GM12872 (cell line): Measurements from ENCODE around the gene JCAD.

ENCODE experiments used
- TF ChIP-seq, protein P1 (sequence below): IDR thresholded peaks from 3 replicates; pipeline ENCODE4 v1.5.1; 2011; ENCODE audit warnings: low read depth, mild to moderate bottlenecking, low read length, moderate library complexity; ENCODE audit not compliant: insufficient read depth

JCAD gene

DNA sequence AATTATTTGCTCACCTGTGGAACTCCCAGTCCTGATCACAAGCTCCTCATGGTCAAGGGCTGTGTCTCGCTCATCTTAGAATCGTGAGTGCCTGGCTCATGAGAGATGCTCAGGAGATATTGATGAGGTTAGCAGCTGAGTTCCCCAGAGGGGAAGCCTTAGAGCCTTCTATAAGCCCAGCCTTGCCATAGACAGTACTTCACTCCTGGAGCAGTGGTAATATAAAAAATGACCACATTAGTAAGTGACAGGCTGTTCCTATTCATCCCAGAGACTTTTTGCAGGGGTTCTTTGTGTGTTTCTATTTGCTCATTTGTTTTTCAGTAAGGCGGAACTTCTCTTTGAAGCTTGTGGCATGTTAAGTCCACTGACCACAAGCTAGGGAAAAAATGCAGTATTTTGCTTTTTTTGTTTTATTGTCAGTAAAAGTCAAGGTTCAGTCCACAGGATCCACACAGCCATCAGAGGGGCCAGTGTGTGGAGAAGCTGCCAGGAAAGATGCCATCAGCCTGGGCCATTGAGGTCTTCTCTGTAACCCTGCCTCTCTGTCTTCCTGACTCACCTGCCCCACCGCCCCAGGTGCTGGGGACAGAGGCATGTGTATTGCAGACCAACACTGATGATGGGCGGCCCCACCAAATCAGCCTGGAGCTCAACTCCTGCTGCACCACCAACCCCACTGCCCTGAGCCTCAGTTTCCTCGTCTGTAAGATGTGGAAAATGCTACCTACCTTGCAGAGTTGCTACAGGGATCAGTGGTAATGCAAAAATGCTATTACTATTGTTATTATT, 36.4 kb upstream of the JCAD start:
- TF ChIP-seq, protein P1, sequence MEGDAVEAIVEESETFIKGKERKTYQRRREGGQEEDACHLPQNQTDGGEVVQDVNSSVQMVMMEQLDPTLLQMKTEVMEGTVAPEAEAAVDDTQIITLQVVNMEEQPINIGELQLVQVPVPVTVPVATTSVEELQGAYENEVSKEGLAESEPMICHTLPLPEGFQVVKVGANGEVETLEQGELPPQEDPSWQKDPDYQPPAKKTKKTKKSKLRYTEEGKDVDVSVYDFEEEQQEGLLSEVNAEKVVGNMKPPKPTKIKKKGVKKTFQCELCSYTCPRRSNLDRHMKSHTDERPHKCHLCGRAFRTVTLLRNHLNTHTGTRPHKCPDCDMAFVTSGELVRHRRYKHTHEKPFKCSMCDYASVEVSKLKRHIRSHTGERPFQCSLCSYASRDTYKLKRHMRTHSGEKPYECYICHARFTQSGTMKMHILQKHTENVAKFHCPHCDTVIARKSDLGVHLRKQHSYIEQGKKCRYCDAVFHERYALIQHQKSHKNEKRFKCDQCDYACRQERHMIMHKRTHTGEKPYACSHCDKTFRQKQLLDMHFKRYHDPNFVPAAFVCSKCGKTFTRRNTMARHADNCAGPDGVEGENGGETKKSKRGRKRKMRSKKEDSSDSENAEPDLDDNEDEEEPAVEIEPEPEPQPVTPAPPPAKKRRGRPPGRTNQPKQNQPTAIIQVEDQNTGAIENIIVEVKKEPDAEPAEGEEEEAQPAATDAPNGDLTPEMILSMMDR, result no peak

DNA sequence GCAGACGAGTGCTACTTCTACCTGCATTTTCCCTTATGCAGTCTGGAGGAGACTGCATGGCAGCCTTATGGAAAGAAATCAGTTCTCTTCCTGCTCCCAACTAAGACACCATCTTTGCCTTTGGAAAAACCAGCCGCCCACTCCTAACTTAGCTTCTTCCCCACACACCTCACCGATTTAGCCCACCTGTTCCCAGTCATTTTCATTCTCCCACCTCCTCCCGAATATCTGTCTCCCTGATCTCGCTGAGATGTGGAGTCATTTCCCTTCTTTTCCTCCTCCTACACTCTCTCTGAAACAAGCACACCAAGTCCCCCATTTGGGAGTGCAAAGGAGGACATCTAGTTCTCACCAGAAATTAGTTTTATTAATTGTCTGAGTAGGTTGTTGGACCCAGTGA, 35.2 kb upstream of the JCAD start:
- TF ChIP-seq, protein P1, result no peak

DNA sequence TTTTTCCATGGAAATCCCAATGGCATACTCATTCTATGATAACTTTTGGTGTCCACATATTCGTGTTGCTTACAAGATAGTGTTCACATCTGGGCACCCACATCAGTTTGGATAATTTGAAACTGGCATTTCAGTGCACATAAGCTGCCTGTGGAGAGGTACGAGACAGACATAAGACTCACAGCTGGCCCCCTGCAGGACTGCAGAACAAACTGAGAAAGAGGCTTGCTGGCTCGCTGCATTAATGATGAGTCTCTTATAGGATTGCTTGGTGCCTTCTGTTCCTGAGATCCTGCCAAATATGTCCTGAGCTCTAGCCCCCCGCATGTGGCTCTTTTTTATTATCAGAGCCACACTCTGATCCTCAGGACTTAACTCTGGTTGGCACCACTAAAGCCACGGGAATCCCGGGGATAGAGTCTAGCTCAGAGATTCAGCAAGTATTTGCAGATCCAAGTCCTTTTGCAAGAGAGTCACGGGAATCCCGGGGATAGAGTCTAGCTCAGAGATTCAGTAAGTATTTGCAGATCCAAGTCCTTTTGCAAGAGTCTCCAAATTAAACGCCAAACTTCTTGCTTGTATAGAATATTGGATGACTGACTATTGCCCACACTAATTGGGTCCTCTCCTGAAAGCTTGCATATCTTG, 34.0 kb upstream of the JCAD start:
- TF ChIP-seq, protein P1, result no peak

DNA sequence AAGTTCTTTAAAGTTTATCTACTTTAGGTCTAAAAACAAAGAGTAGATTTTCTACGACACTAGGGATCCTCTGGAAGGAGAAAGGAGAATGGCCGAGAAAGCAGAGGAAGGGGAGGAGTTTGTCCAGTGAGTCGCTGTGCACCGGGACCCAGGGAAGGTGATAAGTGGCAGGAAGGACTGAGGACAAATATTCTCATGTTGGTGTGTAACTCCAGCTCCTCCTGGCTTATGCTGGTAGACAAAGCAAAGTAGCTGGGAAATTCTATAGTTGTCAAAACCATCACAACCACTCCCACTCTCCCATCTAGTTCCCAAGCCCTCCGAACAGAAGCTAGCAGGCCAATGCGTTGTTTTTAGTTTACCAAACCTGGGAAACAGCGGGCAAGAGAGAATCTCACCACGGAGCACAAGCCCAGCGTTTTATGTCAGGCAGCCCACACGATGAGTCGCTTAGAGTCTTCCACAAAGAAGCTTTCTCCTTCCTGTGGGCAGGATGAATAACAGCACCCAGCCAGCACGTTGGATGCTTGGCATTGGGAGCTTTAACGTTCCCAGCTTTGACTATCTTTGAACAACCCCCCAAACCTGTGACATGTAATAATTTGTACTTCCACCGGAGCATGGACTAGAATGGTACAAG, 32.9 kb upstream of the JCAD start:
- TF ChIP-seq, protein P1, result no peak

DNA sequence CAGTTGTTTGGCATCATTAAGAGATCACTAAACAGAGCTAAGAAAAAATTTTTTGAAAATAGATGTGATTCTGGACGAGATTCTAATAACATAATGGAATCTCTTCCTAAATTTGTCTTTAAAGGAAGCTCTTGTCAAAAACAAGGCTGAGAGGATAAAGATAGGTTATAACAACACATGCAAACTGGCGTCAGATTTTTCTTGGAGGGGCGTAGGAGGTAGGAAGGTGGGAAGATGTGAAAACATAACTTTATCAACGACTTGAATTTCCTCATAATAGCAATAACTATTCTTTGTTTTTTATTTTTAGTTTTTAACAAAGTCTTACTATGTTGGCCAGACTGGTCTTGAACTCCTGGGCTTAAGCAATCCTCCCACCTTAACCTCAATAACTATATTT, 31.8 kb upstream of the JCAD start:
- TF ChIP-seq, protein P1, result no peak

DNA sequence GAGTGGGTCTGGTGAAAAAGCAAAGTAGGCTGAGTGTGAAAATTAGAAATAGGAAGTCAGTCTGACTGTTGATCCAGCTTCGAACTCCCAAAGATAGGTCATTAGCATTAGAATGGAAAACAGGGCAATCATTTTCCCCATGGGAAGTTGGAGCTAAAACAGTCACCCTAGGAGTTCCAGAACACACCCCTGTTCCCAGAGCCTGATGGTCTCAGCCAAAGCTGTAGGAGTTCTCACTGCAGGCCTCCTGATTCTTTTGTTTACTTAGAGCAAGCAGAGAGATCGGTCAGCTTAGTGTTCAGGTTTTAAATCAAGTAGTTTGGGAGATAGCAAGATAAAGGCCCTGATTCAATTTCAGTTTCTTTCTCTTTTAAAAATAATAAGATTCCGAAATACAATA, 28.8 kb upstream of the JCAD start:
- TF ChIP-seq, protein P1, result no peak

DNA sequence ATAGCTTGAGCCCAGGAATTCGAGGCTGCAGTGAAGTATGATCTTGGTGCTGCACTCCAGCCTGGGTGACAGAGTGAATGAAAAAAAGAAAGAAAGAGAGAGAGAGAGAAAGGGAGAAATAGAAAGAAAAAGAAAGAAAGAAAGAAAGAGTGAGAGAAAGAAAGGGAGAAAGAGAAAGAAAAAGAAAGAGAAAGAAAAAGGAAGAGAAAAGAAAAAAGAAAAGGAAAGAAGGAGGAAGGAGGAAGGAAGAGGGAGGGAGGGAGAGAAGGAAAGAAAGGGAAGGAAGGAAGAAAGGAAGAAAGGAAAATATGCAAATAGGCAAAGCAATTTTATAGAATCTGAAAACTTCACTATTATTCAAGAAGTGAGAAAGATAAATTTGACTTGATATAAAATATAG, 24.5 kb upstream of the JCAD start:
- TF ChIP-seq, protein P1, result no peak
